Psoas muscle (tissue), 8 donors: Measurements from ENCODE around the gene LGALSL. TPM values are rescaled to one million over a fixed set of nuclear protein-coding genes. Genes with fewer than 3 reads are reported as not detected.

Source experiments
- ATAC-seq, 4 donors: fragments of 200-7000 bp; cut with Tn5 transposase; one replicate each; pipeline ENCODE4 v1.9.1; 2020; ENCODE audit warnings: moderate library complexity in 3 of 4, mild to moderate bottlenecking in 2 of 4
- DNase-seq, 2 donors: peaks; one replicate each; pipeline ENCODE4 v3.0.0-alpha.2; 2020
- H3K27ac ChIP-seq: fragments of 200-600 bp; one replicate; pipeline ENCODE4 v1.8.0; 2022
- H3K27me3 ChIP-seq, 3 donors: fragments of 200-600 bp in 1 of 3; one replicate each; pipeline versions ENCODE4 v1.6.1 to v1.8.0; 2013 to 2022; ENCODE audit warnings: low read length in 2 of 3, mild to moderate bottlenecking in 2 of 3, moderate library complexity in 1 of 3; ENCODE audit not compliant: insufficient read depth in 3 of 3
- H3K36me3 ChIP-seq, 2 donors: fragments of 200-600 bp in 1 of 2; one replicate each; pipeline versions ENCODE4 v1.6.1 to v1.8.0; 2013 to 2022; ENCODE audit warnings: low read depth in 1 of 2, mild to moderate bottlenecking in 1 of 2, moderate library complexity in 1 of 2; ENCODE audit not compliant: insufficient read depth in 1 of 2
- H3K4me1 ChIP-seq: fragments of 200-600 bp; one replicate; pipeline ENCODE4 v1.8.0; 2022
- H3K4me3 ChIP-seq: fragments of 200-600 bp; one replicate; pipeline ENCODE4 v1.8.0; 2022; ENCODE audit warnings: mild to moderate bottlenecking
- H3K9me3 ChIP-seq: fragments of 200-600 bp; one replicate; pipeline ENCODE4 v1.8.0; 2022
- CTCF ChIP-seq: fragments of 200-600 bp; IDR thresholded peaks from one replicate; pipeline ENCODE4 v1.8.0; 2022; ENCODE audit warnings: antibody characterized with exemption
- WGBS, 3 donors: extraction: QIAGEN DNeasy Blood & Tissue Kit; methylation state at CpG; one replicate each; pipeline versions ENCODE4 v1.1.6 to v1.1.7; 2013; 5-methylcytosine and 5-hydroxymethylcytosine counted together
- intact Hi-C, 2 donors: fragments of 100-400 bp; cut with DNase I; formaldehyde crosslinking; loops; one replicate each; pipeline versions ENCODE4 v1.11.0 to v1.14.2; 2022
- polyA plus RNA-seq, 3 donors: library from polyadenylated mRNA; stranded (reverse); fragments of 200-250 nt; gene quantifications; one replicate each; pipeline ENCODE4 v1.2.3, GENCODE V29; 2013
- total RNA-seq, 4 donors: library from RNA; stranded (reverse); fragmentation: NEBNext Ultra II Directional in 2 of 4; extraction: Animal tissue kit (Norgen Biotek cat#: 25700) in 2 of 4; gene quantifications; one replicate each; pipeline versions ENCODE4 v1.2.1 to v1.2.4, GENCODE V29; 2021 to 2023
- donor health status: healthy with polysubstance abuse.
- donor health status: DM: no; HTN: no; CAD: no; lungs with moderate emphysema.
- donor health status: Bipolar disorder and iron deficiency.
- donor health status: healthy.
- donor health status: DM: yes; HTN: yes; CAD: no.
- donor health status: DM: no; HTN: no; CAD: no.
- donor health status: DM: no; HTN: no; CAD: no.
- donor health status: DM: yes; HTN: yes; CAD: no.

Gene LGALSL
- total and polyA plus RNA-seq, 7 donors: 3.6 to 30.9 (median 11.4) TPM

GRCh38 chr2:64461271-64462058 lies 7.5 kb downstream of the LGALSL start:
- H3K4me3 ChIP-seq: no peak overlapping the region
- no peak overlapping the region for H3K27ac ChIP-seq
- DNase-seq (no peak), ATAC-seq (no peak)
- H3K36me3 ChIP-seq: peaks cover 0 to 39% of the 10 kb centered on the region in 2 donors
- no peaks in the 10 kb centered on the region for H3K27me3 ChIP-seq
- 85 to 88% (median 86%) methylated on average over 7 of the region's 7 CpGs for WGBS, 3 donors
- peaks cover 48% of the 10 kb centered on the region for H3K4me1 ChIP-seq
- no peak for TF ChIP-seq CTCF
- intact Hi-C loops: no loop called here
- no peaks in the 10 kb centered on the region for H3K9me3 ChIP-seq

GRCh38 chr2:64462171-64462570 lies 8.2 kb downstream of the LGALSL start:
- TF ChIP-seq CTCF: no peak
- WGBS, 3 donors: 81 to 93% (median 89%) methylated on average over 3 of the region's 3 CpGs
- peak overlapping the region; percentile 12 for H3K27ac ChIP-seq
- H3K9me3 ChIP-seq: no peaks in the 10 kb centered on the region
- peaks cover 0 to 32% of the 10 kb centered on the region in 2 donors for H3K36me3 ChIP-seq
- H3K4me3 ChIP-seq: no peak overlapping the region
- H3K27me3 ChIP-seq: no peaks in the 10 kb centered on the region
- intact Hi-C loops: no loop called here
- ATAC-seq (no peak), DNase-seq (no peak)
- H3K4me1 ChIP-seq: peaks cover 43% of the 10 kb centered on the region

GRCh38 chr2:64462940-64463700 lies 9.2 kb downstream of the LGALSL start:
- intact Hi-C loops: no loop called here
- 53 to 68% (median 67%) methylated on average over 5 of the region's 5 CpGs for WGBS, 3 donors
- Histone ChIP-seq H3K27ac (peak overlapping the region; percentile 12), H3K4me3 (no peak overlapping the region), H3K9me3 (no peaks in the 10 kb centered on the region), H3K27me3 (no peaks in the 10 kb centered on the region), H3K36me3 (peaks cover 0 to 23% of the 10 kb centered on the region in 2 donors), H3K4me1 (peaks cover 36% of the 10 kb centered on the region)
- ATAC-seq: peak; percentile 49 to 93 (median 83)
- TF ChIP-seq CTCF: no peak
- DNase-seq: no peak

DNA sequence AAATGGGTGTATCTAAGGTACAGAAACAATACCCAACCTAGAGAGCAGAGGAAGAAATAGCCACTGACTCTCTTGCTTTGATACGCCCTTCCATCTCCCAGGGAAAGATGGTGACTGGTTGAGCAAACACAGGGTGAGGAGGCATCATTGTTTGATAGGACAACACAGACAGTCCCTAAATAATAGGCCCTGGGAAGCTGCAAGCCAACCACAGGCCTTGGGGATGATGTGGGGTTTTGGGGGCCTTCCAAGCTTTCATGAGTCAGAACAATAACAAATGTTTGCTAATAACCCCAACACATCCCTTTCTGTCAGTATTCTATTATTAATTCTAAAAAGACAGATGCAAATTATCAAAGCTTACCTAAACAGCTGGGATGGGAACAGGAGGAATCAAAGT lies 9.8 kb downstream of the LGALSL start:
- peak in 1 of 2 donors; percentile 30 for DNase-seq

More for the DNA sequence above, 9.8 kb downstream of the LGALSL start:
- no peaks in the 10 kb centered on the region for H3K27me3 ChIP-seq
- TF ChIP-seq CTCF: no peak
- ATAC-seq: peak; percentile 56 to 73 (median 67)
- H3K4me3 ChIP-seq: no peak overlapping the region
- peaks cover 30% of the 10 kb centered on the region for H3K4me1 ChIP-seq
- H3K27ac ChIP-seq: no peak overlapping the region
- 94 to 96% (median 96%) methylated on average over 1 of the region's 1 CpG for WGBS, 3 donors
- no peaks in the 10 kb centered on the region for H3K9me3 ChIP-seq
- intact Hi-C loops: no loop called here
- peaks cover 0 to 16% of the 10 kb centered on the region in 2 donors for H3K36me3 ChIP-seq
